ENCODE measurements around the gene FAM3D. TPM values are rescaled to one million over a fixed set of nuclear protein-coding genes. Genes with fewer than 3 reads are reported as not detected.
A peak's percentile ranks its signal among the peaks of the same experiment; 100 is the strongest.

FAM3D gene
- total and polyA plus RNA-seq, 4 donors = 0.09 TPM; not detected in 3

- no peak for DNase-seq (ENCODE audit: low spot score)
- Histone ChIP-seq H3K9me3 (ENCODE audit: control insufficient read depth in 4 of 4, low read length in 3 of 4) (no peaks in the 10 kb centered on the region), H3K27ac (ENCODE audit: low read depth in 1 of 2, low read length in 2 of 2) (no peak overlapping the region), H3K4me3 (ENCODE audit: low read depth in 1 of 3, low read length in 3 of 3) (no peak overlapping the region), H3K36me3 (ENCODE audit: control insufficient read depth in 4 of 4, insufficient read depth in 3 of 4, low read depth in 1 of 4, low read length in 3 of 4) (no peaks in the 10 kb centered on the region), H3K4me1 (ENCODE audit: control insufficient read depth in 4 of 4, insufficient read depth in 4 of 4, low read length in 3 of 4) (no peaks in the 10 kb centered on the region), H3K9ac (ENCODE audit: low read depth in 1 of 2, low read length in 2 of 2) (no peak overlapping the region), H3K27me3 (ENCODE audit: control insufficient read depth in 4 of 4, insufficient read depth in 4 of 4, low read length in 3 of 4) (no peaks in the 10 kb centered on the region)
- TF ChIP-seq RXRA (IDR thresholded peaks at IDR 0.05) (no peak), ATF3 (IDR thresholded peaks at IDR 0.05) (no peak), HNF4A (conservative IDR thresholded peaks at IDR 0.05) (no peak), NR2F2 (IDR thresholded peaks at IDR 0.05) (no peak), YY1 (IDR thresholded peaks at IDR 0.05) (no peak), TAF1 (conservative IDR thresholded peaks at IDR 0.05) (no peak), REST (IDR thresholded peaks at IDR 0.05) (no peak), RAD21 (IDR thresholded peaks at IDR 0.05) (no peak), FOXA2 (IDR thresholded peaks at IDR 0.05) (no peak), MAX (IDR thresholded peaks at IDR 0.05) (no peak), JUND (IDR thresholded peaks at IDR 0.05) (no peak), EGR1 (IDR thresholded peaks at IDR 0.05; ENCODE audit: low read depth in 2 of 2) (no peak), CTCF (IDR thresholded peaks at IDR 0.05; ENCODE audit: low read depth, low read length, missing input control) (no peak)
Observed at GRCh38 chr3:58651276-58651675, 15.3 kb downstream of the FAM3D start.

GRCh38 chr3:58647381-58648141, 19.0 kb downstream of the FAM3D start:
- no peaks in the 10 kb centered on the region for H3K27me3 ChIP-seq (ENCODE audit: control insufficient read depth in 4 of 4, insufficient read depth in 4 of 4, low read length in 3 of 4)
- no peak for DNase-seq (ENCODE audit: low spot score)
- no peaks in the 10 kb centered on the region for H3K4me1 ChIP-seq (ENCODE audit: control insufficient read depth in 4 of 4, insufficient read depth in 4 of 4, low read length in 3 of 4)
- H3K9ac ChIP-seq (ENCODE audit: low read depth in 1 of 2, low read length in 2 of 2) = no peak overlapping the region
- H3K27ac ChIP-seq (ENCODE audit: low read depth in 1 of 2, low read length in 2 of 2) = no peak overlapping the region
- WGBS = 66% methylated on average over 3 of the region's 3 CpGs
- no peak for TF ChIP-seq RAD21 (IDR thresholded peaks at IDR 0.05)
- TF ChIP-seq NR2F2 (IDR thresholded peaks at IDR 0.05) = peak; percentile 41
- no peak overlapping the region for H3K4me3 ChIP-seq (ENCODE audit: low read depth in 1 of 3, low read length in 3 of 3)
- H3K9me3 ChIP-seq (ENCODE audit: control insufficient read depth in 4 of 4, low read length in 3 of 4) = no peaks in the 10 kb centered on the region
- no peaks in the 10 kb centered on the region for H3K36me3 ChIP-seq (ENCODE audit: control insufficient read depth in 4 of 4, insufficient read depth in 3 of 4, low read depth in 1 of 4, low read length in 3 of 4)
